HG03095 (cell line): ENCODE measurements around the gene HCN3.

Source experiments
- ATAC-seq: cut with Tn5 transposase; IDR thresholded peaks from one replicate; pipeline ENCODE4 v1.9.1; 2021; ENCODE audit warnings: moderate library complexity; ENCODE audit not compliant: unreplicated experiment

HCN3 gene

DNA sequence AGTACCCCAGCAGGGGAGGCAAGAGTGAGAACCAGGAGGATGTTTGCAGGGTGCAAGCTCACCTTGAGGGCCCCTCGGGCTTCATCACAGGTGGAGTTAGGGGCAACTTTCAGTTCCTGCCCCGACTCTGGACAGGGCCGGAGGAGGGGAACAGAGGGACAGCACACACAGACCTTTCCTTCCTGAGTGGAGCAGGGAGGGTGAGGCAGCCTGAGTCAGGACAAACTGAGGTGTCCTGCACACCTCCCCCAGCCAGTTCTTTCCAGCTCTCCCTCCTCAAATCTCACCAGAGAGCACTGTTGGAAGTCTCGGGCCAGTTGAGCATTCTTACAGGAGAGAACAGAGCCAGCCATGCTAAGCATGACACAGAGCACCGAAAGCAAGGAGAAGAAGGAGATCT, 23.5 kb upstream of the HCN3 start:
- no peak for ATAC-seq

DNA sequence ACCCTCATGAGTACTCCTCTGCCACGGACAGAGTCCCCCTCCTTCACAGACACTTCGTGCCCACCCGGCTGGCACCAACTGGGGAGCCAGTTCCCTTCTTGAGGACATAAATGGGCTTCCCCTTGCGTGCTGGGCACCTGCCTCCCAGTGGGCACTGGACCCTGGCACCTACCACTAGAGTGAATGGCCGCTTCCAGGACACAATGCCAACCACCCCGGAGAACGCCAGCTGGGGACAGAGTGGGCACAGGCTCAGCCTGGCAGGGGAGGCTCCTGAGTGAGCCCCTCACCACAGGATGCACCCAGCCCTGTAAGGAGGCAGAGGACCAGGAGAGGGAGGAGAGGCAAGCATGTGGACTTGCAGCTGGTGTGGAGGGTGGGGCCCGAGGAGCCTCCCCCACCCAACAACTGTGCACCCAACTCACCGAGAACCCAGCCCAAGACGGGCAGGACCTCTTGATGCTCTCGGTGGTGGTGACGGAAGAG, 23.0 kb upstream of the HCN3 start:
- ATAC-seq, result no peak

DNA sequence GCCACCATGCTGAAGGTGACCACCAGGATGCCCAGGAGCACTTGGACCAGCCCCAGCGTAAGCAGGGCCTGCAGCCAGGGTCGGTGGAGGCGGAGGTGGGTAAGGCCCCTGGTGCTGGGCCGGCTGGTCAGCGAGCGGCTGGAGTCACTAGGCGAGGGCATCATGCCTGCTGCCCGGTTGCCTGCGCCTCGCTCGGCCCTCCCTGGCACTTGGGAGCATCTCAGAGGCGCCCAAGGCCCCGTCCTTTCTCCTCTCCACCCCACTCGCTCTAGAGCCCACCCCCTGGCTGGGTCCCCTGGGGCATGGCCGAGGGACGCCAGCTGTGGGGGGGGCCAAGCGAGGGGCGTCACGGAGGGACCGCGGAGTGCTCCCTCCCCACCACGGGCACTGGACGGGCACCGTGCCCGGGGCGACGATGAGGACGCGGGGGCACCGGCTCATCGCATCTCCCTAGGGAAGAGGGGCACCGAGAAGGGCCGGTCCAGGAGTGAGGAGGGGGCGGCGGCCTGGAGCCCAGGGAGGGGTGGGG, 22.5 kb upstream of the HCN3 start:
- peak; percentile 3 for ATAC-seq

DNA sequence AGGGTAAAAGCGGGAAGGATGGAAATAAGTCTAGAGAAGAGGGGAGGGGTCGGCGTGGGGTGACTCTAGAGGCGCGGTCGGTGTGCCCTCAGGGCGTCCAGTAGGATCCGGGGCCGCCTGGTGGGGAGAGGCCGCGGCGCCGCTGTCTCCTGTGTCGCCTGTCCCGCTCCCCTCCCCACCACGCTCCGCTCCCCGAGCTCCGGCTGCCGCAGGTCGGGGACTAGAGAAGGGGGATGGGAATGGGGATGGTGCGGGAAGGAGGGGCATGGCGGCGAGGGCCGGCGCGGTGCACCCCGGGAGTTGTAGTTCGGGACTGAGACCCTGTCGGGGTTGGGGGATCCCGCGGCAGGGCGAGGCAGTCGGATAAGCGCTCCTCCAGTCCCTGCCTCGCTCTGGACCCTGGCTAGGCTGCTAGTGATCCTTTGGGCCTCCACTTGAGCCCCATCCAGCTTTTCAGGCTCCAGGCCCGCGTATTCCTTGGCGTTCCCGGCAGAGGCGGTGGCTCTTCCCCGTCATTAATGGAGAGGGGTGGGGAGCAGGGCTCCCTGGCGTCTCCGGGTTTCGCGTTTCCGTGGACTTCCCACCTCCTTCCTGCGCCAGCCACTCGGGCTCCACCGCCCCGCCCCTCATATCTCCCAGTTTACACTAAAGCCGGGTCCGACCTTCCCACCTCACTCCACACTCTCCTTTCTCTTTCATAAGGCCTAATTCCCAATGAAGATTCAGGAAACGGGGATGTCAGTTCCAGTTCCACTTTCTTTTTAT, 21.8 kb upstream of the HCN3 start, which contains the start of gene ENTREP3:
ENTREP3 (minus strand) TSS at position 241 of the 765 bp plus-strand sequence. CDS start 606 bp downstream, outside the sequence.
- peak; percentile 50 for ATAC-seq

DNA sequence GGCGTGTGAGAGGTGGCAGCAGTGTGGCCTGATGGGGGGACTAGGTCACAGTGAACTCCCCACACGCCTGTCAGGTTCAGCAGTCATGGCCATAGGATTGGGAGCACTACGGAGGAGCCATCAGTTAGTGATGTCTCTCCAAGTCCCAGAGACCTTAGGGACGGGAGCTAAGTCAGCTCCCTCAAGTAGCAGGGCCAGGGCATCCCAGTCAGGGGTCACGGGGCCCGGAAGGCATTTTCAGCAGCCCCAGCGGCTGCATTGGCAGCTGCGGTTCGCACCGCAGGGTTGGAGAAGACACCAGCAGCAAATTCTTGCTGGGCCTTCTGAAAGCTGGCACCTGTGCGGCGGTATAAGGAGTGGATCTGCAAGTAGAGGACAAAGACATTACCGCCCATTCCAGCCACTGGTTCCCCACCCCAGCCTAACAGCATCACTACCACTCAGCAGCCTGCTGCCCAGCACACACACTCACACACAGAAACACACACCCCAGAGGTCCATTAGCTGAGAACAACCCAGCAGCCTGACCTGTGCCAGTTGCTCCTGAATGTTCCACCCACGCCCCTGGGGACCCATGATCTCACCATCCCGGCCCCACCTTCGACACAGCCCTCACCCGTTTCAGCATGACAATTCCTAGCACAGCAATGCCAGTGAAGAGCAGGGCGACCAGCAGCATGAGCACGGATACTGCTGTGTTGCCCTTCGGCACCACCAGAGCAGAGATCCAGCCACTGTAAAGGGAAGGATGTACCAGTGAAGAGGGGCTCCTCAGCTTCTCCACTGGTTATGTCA, 21.0 kb upstream of the HCN3 start:
- ATAC-seq, result no peak

DNA sequence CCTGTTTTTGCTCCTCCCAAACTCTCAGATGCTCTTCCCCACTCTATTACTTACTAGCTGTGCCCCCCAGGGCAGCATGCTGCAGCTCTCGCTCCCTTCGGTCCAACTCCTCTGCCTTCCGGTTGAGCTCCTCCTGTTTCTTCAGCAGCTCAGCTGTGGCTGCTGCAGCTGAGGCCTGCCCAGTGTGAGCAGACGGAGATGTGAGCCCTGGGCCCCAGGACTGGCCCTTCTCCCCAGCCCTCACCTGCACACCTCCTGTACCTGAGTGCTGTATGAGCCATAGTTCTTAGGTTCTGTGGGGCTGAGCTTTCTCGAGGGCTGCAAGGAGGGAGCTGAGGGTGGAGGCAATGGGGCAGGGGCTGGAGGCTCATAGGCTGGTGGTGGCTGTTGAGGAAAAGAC, 17.0 kb upstream of the HCN3 start:
- ATAC-seq, result no peak

DNA sequence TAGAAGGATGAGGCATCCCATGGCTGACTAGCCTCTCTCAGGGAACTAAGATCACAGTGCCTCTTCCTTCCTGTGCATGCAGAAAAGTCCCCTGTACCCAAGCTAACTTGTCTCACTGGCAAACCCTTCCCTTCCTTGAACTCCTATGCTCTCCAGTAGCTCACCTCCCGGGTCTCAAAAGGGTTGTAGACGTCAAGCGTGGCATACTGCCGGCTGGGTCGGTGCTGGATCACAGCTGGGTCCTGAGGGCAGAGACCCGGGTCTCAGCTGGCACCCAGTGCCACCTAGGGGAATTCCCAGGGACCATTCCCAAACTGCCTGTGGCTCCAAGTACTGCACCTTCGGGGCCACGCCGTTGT, 15.8 kb upstream of the HCN3 start:
- ATAC-seq, result no peak

DNA sequence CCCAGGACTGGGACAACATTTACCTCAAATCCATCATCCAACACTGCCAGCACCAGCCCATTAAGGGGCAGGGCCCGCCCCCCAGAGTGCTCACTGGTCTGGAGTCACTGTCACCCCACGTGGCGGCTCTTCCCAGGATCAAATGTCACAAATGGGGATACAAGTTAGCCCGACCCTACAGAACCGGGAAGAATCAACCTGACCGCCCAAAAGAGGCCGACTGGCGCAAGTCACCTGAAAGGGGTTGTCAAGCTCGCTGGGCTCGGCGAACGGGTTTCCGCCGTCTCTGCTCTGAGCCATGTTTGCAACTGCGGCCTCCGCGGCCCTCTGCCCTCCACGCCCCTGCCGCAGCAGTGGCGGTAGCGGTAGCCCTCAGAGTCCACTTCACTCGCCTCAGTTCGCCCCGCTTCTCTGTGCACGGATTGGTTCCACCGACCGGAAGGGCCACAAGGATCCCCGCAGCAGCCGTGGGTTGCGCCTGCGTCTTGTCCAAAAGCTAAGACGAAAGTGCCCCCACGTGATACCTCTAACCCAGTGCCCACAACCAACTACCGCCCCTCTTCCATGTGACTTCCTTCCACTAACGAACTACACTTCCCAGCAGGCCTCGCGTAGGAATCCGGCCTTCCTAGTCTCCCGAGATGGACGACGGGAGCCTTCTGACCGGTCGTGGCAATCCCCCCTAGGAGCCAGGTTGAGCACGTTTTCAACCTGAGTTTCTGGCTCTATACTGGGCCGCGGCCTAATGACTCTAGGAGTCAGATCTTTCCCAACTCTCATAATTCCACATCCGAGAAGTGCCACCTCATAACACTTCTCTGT, 15.2 kb upstream of the HCN3 start, which contains the start of gene SCAMP3:
SCAMP3 (minus strand) TSS at position 509 of the 822 bp plus-strand sequence; CDS start at position 300, 209 bp downstream.
- peak; percentile 88 for ATAC-seq

DNA sequence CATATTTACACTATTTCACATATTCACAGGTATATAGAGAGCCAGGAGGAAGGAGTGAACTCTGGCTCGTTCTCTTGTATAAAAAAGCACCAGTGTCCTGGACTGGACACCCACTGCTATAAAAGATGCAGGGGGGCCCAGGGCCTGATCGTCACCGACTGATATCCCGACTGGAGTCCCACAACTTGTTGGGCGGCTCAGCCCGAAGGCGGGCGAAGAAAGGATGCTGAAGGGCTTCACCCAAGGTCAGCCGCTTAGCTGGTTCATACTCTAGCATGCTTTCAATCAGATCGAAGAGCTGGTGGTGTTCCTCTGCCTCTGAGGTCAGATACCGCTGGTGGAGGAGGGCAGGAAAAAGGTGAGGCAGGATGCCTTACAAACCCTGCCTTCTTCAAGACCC, 14.2 kb upstream of the HCN3 start:
- no peak for ATAC-seq

DNA sequence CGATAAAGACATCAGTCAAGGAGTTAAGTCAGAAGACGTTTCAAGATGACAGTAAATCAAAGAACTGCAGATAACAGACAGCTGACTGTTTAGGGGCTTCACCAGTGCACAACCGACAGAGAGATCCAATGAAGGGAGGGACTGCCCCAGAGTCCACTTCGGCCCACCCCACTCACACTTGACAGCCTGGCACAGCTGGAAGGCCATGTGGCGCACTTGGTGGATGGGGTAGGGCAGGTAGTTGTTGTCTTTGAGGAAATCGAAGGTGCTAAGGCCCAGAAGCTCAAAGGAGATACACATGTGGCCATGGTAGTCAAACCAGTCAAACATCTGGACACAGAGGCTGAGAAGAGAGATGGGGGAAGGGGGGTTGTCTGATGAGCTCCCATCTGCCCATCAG, 10.7 kb upstream of the HCN3 start:
- no peak for ATAC-seq

DNA sequence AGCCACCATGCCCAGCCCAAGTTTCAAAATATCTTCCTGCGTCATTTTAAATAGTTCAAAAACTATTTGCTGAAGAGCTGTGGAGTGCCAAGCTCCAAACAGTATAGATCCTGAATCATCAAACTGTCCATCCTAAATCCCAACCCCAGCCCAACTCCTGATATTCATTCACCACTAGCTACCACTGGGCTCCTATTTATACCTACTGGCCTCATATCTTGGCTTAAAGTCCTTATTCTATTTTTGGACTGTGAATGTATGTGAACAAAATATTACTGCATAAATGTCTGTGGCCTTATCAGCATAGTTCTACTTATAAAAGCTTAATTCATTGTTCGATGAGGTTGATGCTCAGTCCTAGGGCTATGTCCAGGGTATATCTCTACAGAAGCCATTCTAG, 9.9 kb upstream of the HCN3 start:
- no peak for ATAC-seq

DNA sequence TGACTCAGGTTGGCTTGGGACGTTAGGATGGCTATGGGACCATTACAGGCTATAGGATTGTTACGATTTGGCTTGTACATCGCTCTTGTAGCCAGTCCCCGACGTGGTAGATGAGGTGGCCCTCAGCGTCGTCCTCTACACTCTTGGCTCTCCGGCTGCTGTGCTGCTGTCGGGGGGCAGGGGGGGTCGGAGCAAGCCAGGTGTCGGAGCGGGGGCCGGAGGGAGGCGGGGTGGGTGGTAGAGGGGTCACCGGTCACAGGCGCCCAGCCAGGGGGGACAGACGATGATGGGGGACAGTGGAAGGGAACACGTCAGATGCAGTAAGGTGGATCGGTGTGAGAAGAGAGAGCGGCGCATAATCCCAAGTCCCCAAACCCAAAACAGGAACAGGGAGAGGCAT, 8.6 kb upstream of the HCN3 start:
- ATAC-seq, result no peak

DNA sequence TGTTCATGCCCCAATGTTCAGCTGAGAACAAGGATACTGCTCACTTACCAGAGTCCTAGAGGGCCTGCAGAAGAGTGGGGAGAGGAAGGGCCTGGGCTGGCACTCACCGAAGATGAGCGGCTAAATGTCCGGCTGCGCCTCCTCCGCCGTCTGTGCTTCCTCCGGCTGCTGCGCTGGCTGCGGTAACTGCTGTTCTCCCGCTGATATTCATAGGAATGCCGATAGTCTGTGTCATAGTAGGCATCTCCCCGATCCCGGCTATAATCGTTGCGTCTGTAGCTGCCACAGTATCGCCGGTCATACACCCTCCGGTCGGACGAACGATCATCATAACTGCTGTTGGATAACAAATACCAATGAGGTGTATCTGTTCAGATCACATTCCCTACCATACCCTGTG, 7.9 kb upstream of the HCN3 start:
- ATAC-seq, result no peak

DNA sequence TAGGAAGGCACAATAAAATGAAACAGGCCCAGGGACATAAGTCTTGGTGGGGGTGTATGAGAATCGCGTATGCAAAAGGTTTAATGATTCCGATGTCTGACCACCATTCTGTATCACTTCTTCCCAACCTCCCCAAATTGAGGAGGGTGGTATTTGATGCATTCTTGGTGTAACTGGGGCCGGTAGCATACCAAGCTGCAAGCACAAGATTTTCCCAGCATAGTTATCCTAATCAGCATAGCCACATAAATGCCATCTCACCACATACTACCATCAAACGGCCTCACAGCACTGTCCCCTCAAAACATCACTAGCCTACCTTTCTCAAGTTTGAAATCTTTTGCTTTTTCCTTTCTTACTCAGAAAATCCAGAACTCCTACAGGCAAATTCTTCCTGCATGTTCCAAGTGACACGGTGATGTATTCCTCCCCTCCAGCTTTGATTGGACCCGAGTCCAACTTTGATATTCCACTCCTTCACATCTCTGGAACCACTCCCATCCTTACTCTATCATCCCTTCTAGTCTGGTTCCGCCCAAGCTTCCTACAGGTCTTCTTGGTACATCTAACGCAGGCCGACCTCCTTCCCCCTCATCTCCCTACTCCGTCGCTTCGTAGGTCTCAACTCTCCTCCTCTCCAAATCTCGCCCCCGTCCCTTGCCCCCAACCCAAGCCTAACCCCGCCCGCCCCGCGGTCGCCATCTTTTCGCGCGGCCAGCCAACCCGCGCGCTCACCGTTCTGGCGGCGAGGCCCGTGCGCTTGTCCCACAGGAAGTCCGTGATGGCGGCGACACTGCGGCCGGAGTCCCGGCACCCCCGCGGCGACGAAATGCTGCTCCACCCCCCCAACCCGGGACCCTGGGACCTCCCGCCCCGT, 4.6 kb upstream of the HCN3 start:
- ATAC-seq, result peak; percentile 38

DNA sequence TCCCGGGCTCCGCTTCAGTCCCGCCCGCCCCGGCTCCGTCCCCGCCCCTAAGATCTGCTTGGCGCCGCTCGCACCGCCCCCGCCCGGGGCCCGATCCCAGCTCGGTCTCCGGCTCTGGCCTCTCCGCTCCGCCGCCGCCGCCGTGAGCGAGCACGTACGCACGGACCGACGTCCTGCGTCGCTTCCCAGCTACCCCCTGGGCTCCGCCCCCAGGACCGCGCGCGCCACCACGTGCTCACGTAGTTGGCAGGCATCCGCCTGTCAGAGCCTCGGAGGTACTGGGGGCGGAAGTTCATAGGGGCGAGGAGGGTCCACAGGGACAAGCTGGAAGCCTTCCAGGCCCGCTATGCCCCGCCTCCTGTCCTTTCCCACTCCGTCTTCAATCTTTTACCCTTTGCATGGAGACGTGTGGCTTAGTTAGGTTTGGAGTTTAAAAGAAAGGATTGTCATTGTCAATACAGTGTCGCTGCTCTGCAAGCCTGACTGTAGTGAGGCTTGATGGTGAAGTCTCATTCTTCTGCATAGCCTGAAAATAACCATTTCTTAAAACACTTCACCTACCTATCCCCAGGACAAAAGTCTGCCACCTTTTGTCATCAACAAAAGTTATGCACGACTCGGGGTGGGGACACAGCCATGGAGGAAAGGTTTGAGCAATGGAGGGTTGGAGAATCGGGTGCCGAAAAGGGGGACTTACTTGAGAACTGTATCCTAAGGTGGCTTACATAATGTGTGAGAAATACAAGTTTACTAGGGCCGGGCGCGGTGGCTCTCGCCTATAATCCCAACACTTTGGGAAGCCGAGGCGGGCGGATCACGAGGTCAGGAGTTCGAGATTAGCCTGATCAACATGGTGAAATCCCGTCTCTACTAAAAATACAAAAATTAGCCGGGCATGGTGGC, 3.7 kb upstream of the HCN3 start, which contains the start of gene CLK2:
CLK2 (minus strand) TSS at position 162 of the 903 bp plus-strand sequence. CDS start 2,527 bp downstream, outside the sequence.
- peak; percentile 74 for ATAC-seq

DNA sequence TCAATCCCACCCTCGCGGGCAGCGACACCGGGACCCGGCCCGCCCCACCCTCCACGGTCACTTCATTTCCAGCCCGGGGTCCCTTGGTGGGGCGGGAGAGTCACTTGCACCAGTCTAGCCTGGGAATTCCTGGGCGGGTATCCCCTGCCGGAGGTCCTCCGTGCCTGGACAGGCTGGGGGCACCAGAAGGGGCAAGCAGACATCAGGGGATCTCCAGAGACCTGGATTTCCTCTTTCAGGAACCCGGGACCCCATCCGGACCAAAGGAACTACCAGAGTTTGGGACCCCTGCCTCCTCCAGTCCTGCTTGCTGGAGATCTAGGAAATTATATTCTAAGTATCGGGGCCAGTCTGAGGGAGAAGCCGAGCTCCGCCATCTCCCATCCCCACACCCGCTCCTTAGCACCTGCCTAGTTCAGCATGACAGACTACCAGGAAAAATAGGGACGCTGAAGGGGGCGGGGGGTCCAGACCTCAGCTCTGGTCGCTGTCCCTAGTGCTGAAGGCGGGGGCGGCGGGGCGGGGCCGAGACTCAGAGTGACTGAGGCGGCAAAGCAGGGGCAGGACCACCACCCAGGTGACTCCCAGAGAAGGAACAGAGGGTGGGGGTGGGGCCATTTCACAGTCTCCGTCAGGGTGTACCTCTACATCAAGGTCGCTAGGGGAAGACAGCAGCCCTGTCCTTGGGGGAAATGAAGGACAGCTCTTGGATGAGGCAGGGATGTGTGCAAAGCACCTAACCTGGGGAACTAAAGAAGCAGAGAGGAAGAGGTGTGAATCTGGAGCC, 832 bp downstream of the HCN3 start:
- ATAC-seq, result no peak

DNA sequence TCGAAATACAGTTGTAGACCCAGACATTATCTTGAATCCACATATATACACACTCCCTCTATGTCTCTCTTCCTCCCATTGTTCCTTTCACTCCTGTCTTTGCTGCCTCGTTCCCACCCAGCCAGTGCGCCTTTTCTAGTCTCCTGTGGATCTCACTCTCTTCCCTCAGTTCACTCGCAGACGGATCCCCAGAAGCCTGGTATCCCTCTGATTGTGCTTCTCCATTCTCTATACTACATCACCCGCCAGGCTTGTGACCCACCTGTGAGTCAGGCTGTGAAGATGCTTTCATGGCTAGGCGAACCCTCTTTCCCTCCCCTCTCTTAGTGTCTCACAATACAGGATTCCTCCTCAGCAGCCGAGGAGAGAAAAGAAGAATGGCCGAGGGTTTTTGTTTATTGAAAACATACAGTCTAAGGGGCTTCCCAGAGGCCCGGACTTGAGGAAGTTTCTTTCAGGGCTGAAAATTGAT, 1.5 kb downstream of the HCN3 start:
- ATAC-seq, result no peak

DNA sequence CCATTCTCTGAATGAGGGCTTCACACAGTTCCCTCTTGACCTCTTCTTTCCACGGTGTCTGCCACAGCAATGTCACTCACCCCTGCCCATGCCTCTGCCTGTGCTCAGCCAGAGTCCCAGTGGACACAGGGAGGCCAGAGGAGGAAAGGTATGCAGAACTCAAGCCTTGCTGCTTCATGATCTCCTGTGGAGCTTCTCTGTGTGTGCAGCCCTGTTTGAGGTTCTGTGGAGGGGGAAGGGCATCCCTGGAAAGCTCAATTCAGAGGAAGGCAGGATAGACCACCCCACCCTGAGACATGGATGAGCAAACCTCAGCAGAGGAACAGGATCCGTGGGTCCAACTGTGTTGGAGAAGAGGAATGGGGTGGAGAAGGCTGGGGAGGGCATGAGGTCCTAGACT, 2.0 kb downstream of the HCN3 start:
- no peak for ATAC-seq
